ENCODE data around the gene ARHGEF28.

ARHGEF28 gene

GRCh38 chr5:73975845-73976244, 349.8 kb downstream of the ARHGEF28 start:
- no peak for TF ChIP-seq POLR2A (IDR thresholded peaks at IDR 0.05; ENCODE audit: extremely low read depth, insufficient read length)
- TF ChIP-seq CTCF (IDR thresholded peaks at IDR 0.05; ENCODE audit: low read depth, low read length), result no peak
- TF ChIP-seq MYC (IDR thresholded peaks at IDR 0.05; ENCODE audit: low read depth, low read length), result no peak
- TF ChIP-seq MAX (IDR thresholded peaks at IDR 0.05; ENCODE audit: low read depth, low read length), result no peak
- no peak overlapping the region for H3K4me3 ChIP-seq (ENCODE audit: low read depth, low read length)
- no peak for DNase-seq (ENCODE audit: low read depth)

DNA sequence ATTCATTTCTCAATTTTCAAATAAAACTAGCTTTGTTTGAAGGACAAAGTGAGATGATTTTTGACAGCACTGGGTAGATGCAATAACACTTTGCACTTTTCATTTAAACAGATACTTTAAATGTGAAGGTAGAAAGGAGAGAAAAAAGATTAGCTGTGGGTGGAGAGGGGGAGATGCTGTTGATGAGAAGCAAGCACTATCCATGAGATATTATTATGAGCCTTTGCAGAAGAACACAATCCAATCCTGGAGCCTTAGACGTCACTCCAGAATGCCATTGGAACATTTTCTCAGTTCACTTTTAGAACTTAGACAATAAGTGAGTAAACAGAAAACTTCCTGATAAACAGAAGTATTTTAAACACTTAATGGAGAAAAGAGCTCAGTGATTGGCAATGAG, 351.1 kb downstream of the ARHGEF28 start:
- DNase-seq (ENCODE audit: low read depth), result no peak
- H3K4me3 ChIP-seq (ENCODE audit: low read depth, low read length), result no peak overlapping the region
- no peak for TF ChIP-seq MAX (IDR thresholded peaks at IDR 0.05; ENCODE audit: low read depth, low read length)

- no peak for TF ChIP-seq CTCF (IDR thresholded peaks at IDR 0.05; ENCODE audit: low read depth, low read length)
- TF ChIP-seq POLR2A (IDR thresholded peaks at IDR 0.05; ENCODE audit: extremely low read depth, insufficient read length), result no peak
- TF ChIP-seq MAX (IDR thresholded peaks at IDR 0.05; ENCODE audit: low read depth, low read length), result no peak
- TF ChIP-seq MYC (IDR thresholded peaks at IDR 0.05; ENCODE audit: low read depth, low read length), result no peak
These were observed 353.3 kb downstream of the ARHGEF28 start for GRCh38 chr5:73979321-73979720.

DNA sequence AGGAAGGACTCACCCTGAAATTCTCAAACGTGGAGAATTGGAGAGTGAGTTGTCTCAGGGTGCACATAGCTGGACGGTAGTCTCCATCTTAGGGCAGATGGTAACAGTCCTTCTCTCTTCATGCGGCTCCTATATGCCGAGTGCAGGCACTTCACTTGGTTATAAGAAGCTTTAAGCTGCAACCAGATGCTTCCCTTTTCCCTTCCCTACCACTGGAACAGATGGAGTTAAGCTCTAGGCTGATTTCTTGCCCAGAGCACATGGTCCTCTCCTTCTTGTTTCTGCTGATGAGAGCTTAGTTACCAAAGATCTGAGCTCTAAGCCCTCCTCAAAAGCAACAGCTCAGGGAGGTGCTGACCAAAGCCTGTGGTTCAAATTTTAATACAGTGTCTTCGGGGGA, 355.7 kb downstream of the ARHGEF28 start:
- H3K4me3 ChIP-seq (ENCODE audit: low read depth, low read length), result no peak overlapping the region
- no peak for DNase-seq (ENCODE audit: low read depth)
- no peak for TF ChIP-seq MAX (IDR thresholded peaks at IDR 0.05; ENCODE audit: low read depth, low read length)
- TF ChIP-seq MYC (IDR thresholded peaks at IDR 0.05; ENCODE audit: low read depth, low read length), result no peak
- no peak for TF ChIP-seq CTCF (IDR thresholded peaks at IDR 0.05; ENCODE audit: low read depth, low read length)
- TF ChIP-seq POLR2A (IDR thresholded peaks at IDR 0.05; ENCODE audit: extremely low read depth, insufficient read length), result no peak

More at GRCh38 chr5:73979321-73979720, 353.3 kb downstream of the ARHGEF28 start:
- no peak overlapping the region for H3K4me3 ChIP-seq (ENCODE audit: low read depth, low read length)
- DNase-seq (ENCODE audit: low read depth), result no peak

GRCh38 chr5:73983644-73984043, 357.6 kb downstream of the ARHGEF28 start:
- H3K4me3 ChIP-seq (ENCODE audit: low read depth, low read length), result no peak overlapping the region
- no peak for TF ChIP-seq CTCF (IDR thresholded peaks at IDR 0.05; ENCODE audit: low read depth, low read length)
- no peak for TF ChIP-seq MYC (IDR thresholded peaks at IDR 0.05; ENCODE audit: low read depth, low read length)
- no peak for TF ChIP-seq POLR2A (IDR thresholded peaks at IDR 0.05; ENCODE audit: extremely low read depth, insufficient read length)
- no peak for TF ChIP-seq MAX (IDR thresholded peaks at IDR 0.05; ENCODE audit: low read depth, low read length)
- DNase-seq (ENCODE audit: low read depth), result no peak

- peak; percentile 18 for DNase-seq (ENCODE audit: low read depth)
- H3K4me3 ChIP-seq (ENCODE audit: low read depth, low read length), result no peak overlapping the region
- TF ChIP-seq MYC (IDR thresholded peaks at IDR 0.05; ENCODE audit: low read depth, low read length) (no peak), CTCF (IDR thresholded peaks at IDR 0.05; ENCODE audit: low read depth, low read length) (no peak), POLR2A (IDR thresholded peaks at IDR 0.05; ENCODE audit: extremely low read depth, insufficient read length) (no peak), MAX (IDR thresholded peaks at IDR 0.05; ENCODE audit: low read depth, low read length) (no peak)
These were observed 359.1 kb downstream of the ARHGEF28 start for GRCh38 chr5:73985145-73985544.

Measured in NB4 (cell line).